ENCODE data around the gene UTP15.
A peak's percentile ranks its signal among the peaks of the same experiment; 100 is the strongest.

UTP15 gene

DNA sequence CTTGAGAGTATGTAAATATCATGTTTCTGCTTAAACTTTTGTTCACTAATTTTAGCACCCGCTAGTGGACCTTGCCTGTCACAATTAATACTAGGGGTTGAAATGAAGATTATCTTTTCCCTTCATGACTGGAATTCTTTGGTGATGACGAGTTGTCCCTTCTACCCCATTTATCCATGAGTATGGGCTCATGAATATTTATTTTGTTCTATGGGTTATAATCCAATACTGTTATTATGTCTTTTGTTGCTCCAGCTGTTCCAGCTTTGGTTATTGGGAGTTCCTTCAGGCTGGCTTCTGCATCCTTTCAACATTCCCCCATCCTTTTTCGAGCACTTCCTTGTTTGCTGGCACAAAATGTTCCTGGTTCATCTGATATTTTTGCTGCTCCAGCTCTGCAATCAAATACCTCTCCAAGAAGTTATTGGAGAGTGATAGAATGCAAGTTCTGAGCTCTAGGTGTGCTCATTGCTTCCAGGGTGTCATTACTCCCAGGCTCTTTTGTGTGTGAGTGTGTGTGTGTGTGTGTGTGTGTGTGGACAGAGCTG lies 40.7 kb downstream of the UTP15 start:
- H3K4me3 ChIP-seq (replicated peaks in 1 of 2; ENCODE audit: low read depth in 2 of 2, low read length in 2 of 2) = no peak overlapping the region
- TF ChIP-seq, protein P1, sequence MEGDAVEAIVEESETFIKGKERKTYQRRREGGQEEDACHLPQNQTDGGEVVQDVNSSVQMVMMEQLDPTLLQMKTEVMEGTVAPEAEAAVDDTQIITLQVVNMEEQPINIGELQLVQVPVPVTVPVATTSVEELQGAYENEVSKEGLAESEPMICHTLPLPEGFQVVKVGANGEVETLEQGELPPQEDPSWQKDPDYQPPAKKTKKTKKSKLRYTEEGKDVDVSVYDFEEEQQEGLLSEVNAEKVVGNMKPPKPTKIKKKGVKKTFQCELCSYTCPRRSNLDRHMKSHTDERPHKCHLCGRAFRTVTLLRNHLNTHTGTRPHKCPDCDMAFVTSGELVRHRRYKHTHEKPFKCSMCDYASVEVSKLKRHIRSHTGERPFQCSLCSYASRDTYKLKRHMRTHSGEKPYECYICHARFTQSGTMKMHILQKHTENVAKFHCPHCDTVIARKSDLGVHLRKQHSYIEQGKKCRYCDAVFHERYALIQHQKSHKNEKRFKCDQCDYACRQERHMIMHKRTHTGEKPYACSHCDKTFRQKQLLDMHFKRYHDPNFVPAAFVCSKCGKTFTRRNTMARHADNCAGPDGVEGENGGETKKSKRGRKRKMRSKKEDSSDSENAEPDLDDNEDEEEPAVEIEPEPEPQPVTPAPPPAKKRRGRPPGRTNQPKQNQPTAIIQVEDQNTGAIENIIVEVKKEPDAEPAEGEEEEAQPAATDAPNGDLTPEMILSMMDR (IDR thresholded peaks at IDR 0.05; ENCODE audit: low read depth, low read length) = no peak
- peak; percentile 13 to 51 for DNase-seq (ENCODE audit: low read depth in 2 of 2)

DNA sequence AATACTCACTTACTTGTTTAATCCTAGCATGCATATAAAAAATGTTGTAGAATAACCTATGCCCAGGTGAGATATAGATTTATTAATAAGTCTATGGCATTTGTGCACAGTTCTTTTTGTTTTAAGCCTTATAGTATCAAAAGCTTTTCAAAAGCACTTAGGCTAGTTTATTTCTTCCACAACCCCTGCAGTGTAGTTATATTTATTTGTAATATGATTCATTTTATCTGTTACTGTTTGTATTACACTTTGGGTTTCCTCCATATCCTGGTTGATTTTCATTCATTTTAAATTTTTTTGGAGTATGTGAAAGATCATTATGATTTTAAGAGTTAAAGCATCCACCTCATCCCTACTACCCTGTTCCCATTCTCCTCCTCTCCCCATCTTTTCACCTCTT lies 41.7 kb downstream of the UTP15 start:
- no peak overlapping the region for H3K4me3 ChIP-seq (replicated peaks in 1 of 2; ENCODE audit: low read depth in 2 of 2, low read length in 2 of 2)
- TF ChIP-seq, protein P1 (IDR thresholded peaks at IDR 0.05; ENCODE audit: low read depth, low read length) = no peak
- no peak for DNase-seq (ENCODE audit: low read depth in 2 of 2)

DNA sequence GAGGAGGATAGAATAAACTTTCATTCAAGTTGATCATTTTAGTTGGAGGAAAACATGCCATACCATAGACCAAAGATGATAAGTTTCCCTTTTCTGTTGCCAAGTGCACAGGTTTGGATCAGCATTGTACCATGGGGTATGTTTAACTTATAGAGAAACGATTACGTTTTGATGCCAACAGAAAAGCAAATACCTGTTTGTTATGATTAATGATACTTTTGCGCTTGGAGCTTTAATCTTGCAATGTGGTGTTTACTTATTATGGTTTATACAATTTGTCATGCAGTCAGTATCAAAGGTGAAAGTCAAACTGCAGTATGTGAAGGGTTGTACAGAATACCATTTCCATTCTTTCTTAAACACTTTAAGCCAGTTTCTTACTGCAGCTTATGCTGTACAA lies 47.3 kb downstream of the UTP15 start:
- no peak overlapping the region for H3K4me3 ChIP-seq (replicated peaks in 1 of 2; ENCODE audit: low read depth in 2 of 2, low read length in 2 of 2)
- TF ChIP-seq, protein P1 (IDR thresholded peaks at IDR 0.05; ENCODE audit: low read depth, low read length) = no peak
- no peak for DNase-seq (ENCODE audit: low read depth in 2 of 2)

DNA sequence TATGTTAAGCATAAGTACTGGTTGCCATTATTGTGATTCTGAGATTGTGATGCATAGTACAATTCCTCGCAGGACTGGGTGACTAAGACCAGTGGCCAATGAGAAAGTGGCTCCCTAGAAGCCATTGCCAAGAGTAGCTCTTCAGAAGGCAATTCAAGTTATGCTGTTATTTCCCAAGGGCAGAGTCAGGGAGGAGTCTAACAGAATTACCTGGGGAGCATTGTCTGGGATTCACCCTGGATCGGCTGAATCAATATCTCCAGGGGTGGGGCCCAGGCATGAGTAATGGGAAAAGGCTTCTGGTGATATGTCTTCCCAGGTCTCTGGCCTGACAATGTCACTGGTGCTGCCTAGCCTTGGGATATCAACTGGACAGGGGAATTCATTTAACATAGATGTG lies 49.5 kb downstream of the UTP15 start:
- no peak overlapping the region for H3K4me3 ChIP-seq (replicated peaks in 1 of 2; ENCODE audit: low read depth in 2 of 2, low read length in 2 of 2)
- TF ChIP-seq, protein P1 (IDR thresholded peaks at IDR 0.05; ENCODE audit: low read depth, low read length) = no peak
- peak in 1 of 2 donors; percentile 53 for DNase-seq (ENCODE audit: low read depth in 2 of 2)

DNA sequence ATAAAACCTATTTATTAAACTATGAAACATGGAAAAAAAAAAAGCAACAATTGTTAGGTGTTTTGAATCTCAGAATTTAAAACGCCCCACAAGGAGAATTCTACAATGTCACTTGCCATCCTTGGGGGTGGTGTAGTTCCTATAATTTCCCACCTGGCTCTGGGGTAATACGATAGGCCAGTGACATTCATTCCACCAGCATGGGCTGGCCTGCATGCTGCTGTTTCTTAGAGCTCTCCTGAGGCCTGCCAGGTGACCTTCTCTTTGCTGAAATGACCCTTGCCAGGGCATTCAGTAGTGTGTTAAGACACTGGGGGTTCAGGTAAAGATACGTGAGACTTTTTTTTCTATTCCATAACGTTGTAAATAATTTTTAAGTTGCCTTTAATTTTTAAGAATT lies 50.4 kb downstream of the UTP15 start:
- TF ChIP-seq, protein P1 (IDR thresholded peaks at IDR 0.05; ENCODE audit: low read depth, low read length) = no peak
- no peak for DNase-seq (ENCODE audit: low read depth in 2 of 2)
- no peak overlapping the region for H3K4me3 ChIP-seq (replicated peaks in 1 of 2; ENCODE audit: low read depth in 2 of 2, low read length in 2 of 2)

DNA sequence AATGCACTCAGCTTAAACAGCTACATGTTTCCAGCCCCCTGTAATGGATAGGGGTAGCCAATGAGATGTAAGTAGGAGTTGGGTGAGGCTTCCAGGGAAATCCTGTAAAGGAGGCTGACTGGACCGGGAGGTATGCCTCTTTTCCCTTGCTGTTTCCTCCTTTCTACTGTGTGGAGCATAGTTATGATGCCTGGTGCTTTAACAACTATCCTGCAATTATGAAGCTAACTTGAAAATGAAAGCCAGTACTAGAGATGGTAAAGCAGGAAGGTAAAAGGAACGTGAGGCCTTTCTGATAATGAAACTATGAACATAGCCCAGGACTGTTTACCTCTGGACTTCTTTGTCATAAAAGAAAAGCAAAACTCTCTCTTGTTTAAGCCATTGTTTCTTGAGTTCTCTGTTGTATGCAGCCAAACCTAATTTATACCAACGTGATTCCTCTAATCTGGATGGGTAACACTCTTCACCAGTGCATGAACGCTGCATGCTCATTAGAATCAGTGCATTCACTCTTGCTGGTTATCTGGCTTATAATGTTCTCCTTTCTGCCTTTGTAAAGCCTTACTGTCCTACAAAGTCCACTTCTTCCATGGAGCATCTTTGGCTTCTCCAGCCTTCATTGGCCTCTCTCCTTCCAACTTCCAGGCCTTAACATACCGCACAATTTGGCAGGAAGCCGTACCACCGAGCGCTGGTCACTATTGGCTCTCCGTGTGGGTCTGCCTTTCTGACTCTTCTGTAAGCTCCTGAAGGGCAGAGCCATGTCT lies 52.2 kb downstream of the UTP15 start:
- TF ChIP-seq, protein P1 (IDR thresholded peaks at IDR 0.05; ENCODE audit: low read depth, low read length) = no peak
- peak; percentile 29 to 35 for DNase-seq (ENCODE audit: low read depth in 2 of 2)
- no peak overlapping the region for H3K4me3 ChIP-seq (replicated peaks in 1 of 2; ENCODE audit: low read depth in 2 of 2, low read length in 2 of 2)

All from cardiac fibroblast (primary cell).